Measurements from ENCODE around the gene SORCS2.

The SORCS2 gene

DNA sequence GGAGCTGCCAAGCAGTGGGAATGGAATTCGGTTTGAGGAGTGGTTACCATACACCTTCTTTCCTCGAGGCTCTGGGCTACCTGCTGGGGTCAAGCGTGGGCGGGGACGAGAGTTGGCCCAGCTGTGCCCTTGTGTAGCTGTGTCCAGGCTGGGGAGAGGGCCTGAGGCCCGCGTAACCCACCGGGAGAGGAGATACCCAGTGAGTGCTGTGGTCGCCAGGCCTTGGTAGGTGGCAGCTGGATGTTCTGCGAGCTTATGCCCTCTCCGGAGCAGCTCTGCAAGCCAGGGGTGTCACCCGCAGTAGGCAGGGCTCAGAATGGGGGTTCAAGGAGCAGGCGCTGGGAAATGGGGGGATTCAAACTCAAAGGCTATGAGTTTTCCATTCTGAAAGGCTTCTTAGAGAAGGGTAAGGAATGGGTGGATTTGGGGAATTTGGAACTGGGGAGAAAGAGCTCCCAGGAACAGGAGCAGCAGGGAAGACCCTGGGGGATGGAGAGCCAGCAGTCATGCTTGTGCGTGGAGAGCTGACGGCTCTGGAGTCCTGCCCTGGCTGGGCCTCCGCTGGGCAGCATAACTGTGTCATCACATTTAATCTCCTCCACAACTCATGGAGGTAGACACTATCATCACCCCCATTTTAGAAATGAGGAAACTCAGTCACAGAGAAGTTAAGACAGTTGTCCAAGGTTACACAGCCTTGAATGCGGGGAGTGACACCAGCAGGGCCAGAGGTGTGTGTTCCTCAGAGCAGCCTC is 117.5 kb downstream of the SORCS2 start:
- DNase-seq, result no peak

DNA sequence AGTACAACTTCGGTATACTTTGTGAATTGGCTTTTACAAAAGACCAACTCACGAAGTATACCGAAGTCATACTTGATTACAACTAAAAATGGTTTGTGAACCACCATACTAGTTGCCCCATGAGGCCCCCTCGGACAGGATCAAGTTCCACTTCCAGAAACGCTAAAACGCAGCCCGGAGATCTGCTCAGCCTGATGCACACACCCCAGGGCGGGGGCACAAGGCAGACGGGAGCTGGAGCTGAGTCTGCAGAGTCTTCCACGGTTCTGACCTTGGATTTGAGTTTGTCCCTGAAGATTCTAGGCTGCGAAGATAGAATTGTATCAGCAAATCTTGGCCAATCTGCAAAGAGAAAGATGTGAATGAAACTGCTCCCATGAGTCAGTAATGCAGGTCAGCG is 118.1 kb downstream of the SORCS2 start:
- no peak for DNase-seq

DNA sequence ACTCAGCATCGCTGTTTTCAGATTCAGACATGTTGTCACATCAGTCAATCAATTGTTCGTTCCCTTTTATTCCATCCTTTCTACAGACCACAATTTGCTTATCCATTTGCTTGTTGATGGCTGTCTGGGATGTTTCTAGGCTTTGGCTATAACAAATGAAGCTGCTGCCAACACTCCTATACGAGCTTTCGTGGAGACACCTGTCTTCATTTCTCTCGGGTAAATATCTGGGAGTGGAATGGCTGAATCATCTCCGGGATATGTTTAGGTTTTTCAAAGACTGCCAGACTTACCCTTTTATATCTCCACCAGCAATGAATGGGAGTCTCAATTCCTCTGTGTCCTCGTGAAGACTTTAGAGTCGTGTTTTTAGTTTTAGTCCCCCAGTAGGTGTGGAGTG is 118.9 kb downstream of the SORCS2 start:
- DNase-seq, result no peak

DNA sequence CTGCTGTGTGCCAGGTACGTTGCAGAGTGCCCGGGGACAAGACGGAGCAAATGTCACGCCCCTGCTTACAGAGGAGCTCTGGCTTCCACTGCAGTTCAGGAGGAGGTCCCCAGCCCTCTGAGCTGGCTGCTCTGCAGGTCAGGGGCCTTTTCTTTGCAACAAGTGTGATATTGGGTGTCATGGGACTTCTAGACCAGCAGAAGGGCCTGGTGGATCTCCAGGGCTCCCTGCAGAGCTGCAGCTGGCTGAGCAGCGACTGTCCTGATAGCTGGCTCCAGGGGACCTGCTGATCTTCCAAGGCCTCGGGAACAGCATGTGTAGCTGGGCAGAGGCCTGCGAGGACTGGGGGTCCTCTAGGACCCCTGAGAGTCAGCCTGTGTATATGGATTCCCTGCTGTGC is 120.4 kb downstream of the SORCS2 start:
- no peak for DNase-seq

DNA sequence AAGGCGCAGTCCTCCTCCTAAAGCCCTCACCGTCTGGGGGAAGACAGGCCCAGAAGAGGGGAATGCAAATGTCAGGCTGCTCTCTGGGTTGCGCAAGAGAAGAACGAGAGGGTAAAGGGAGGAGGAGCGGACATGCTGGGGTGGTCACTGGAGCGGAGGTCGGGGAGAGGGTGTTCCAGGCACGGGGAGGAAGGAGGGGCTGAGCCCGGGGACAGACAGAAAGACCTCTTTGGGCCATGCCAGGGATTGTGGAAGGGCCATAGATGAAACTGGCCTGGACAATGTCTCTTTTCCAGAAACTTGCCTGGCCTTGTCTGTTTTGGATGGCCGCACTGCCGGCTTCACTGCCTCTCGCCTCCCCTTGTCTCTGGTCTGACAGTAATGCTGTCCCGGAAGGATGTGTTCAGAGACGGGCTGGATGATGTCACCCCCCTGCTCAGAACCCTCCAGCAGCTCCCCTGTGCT is 121.0 kb downstream of the SORCS2 start:
- no peak for DNase-seq

DNA sequence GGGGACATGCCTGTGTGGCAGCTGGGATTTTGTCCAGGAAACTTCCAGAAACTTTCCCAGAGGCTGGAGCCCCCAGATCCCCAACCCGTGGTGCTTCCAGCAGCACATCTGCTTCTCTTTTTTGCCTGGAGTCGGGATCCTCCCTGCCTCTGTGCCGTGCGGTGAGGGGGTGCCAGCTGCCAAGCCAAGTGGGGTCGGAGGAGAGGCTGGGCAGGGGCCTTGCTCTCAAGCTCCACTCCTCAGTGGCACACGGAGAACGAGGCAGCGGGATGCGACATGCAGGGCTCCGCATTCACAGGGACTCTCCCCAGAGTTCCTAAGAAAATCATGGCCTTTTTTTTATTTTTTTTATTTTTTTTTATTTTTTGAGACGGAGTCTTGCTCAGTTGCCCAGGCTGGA is 121.7 kb downstream of the SORCS2 start:
- no peak for DNase-seq

DNA sequence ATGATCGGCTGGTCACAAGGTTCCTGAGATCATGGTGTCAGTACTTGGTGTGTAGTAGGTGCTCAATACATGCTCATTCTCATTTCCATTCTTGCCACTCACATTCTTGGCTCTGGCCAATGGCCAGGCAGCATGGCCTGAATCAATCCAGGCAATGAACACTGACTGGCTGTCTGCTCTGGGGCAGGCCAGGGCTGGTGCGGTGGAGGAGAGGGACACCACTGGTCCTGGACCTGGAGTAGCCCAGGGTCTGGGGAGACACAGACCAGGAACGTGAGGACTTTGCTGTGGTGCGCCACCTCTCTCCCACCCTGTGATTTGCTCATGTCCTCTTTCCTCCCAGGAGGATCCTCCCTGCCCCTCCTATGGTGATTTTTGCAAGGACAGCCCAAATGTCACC is 122.9 kb downstream of the SORCS2 start:
- no peak for DNase-seq

DNA sequence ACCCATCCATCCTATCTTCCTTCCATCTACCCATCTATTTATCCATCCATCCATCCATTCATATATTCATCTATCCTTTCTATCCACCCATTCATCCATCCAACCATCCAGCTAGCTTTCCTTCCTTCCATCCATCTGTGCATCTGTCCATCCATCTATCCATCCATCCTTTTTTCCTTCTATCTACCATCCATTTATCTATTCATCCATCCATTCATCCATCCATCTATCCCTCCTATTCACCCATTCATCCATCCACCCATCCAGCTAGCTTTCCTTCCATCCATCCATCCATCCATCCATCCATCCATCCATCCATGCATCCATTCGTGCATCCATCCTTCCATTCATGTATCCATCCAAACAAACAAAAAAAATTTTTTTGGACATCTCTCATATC is 123.6 kb downstream of the SORCS2 start:
- no peak for DNase-seq

DNA sequence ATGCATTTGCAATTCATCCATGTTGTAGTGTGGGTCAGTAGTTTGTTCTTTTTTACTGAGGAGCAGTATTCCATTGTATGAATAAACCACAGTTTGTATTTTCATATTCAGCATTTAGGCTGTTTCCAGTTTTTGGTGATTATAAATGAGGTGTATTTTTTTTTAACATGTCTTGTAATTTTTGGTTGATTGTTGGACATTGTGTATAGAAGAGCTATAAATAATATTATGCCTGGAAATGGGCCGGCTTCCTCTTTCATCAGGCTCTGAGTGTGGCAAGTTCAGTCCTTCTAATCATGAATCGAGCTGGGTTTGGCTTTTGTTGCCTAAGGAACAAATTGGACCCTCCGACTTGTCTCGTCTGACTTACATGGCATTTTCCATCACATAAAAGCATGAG is 126.7 kb downstream of the SORCS2 start:
- no peak for DNase-seq

DNA sequence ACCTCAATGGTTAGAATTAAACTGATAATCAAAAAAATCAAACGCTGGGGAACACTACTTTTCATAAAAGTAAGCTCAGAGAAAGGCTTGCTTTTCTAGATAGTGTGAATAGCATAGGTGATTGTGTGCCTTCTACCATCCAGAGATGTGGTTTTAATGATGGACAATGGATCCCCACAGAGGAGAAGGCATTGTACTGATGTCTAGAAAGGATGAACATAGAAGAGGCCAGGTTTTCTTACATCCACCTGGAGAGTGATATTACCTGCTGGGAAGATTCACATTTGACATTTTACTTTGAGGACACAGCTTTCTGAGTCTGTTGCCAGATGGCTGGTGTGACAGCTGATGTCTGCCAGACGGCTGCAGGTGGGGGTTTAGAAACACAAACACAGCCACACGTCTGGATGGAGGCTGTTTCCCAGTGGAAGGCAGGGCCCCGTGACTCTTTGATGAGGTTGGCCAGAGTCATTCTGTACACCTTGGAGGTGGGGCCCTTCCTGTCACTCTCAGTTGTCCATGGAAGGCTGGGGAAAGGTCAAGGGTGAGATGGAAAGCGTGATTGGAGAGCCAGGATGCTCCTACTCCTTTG is 128.0 kb downstream of the SORCS2 start:
- DNase-seq, result no peak

DNA sequence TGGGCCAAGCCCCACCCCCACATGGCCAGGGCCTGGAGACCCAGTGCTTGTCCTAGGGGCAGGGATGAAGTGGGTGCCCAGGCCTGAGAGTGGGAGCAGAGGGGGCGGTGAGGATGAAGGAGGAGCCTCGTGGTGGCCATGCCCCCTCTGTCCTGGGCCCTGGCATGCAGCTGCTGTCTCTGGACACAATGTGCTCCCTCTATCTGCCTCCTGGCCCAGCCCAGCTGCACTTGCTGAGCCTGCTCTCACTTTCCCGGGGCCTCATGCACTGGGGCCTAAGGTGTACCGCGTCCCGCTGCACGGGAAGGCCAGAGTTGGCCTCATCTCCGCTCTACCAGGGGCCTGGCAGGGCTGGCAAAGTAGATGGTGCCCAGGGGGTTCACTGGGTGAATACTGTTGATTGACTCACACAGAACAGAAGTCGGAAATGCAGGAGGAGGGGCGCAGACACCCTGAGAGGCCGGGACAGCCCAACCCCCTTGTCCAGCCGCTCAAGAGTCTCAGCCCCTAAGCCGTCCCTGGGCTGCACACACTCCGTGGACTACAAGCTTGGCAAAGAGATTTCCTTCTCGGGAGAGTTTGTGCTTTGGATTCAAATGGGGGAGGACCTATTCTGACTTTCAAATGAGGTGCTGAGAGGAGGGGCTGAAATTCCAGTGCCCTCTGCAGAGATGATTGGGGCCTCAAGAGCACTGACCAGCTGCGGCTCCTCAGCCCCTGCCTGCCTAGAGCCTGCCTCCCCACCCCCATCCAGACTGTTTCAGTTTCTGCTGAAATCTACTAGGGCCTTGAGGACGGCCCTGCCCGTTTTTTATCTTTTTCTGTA is 130.0 kb downstream of the SORCS2 start:
- DNase-seq, result no peak

DNA sequence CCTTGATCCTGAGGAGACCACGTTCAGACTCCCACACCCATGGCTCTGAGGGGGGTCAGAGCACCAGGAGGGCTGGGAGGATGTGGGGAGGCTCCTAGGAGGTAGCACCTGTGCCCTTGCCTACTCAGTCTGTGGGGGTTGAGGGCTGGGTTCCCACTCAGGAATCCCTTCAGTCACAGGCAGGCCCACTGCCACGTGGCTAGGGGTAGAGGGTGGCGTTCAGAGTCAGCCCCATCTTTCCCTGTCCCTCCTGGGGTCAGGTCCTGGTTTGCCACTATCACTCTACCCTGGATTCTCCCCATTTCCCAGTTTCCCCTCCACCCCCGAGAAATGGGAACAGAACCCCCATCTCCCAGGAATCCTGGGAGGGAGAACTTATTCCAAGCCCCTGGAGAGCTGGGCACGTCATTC is 131.1 kb downstream of the SORCS2 start:
- no peak for DNase-seq

DNA sequence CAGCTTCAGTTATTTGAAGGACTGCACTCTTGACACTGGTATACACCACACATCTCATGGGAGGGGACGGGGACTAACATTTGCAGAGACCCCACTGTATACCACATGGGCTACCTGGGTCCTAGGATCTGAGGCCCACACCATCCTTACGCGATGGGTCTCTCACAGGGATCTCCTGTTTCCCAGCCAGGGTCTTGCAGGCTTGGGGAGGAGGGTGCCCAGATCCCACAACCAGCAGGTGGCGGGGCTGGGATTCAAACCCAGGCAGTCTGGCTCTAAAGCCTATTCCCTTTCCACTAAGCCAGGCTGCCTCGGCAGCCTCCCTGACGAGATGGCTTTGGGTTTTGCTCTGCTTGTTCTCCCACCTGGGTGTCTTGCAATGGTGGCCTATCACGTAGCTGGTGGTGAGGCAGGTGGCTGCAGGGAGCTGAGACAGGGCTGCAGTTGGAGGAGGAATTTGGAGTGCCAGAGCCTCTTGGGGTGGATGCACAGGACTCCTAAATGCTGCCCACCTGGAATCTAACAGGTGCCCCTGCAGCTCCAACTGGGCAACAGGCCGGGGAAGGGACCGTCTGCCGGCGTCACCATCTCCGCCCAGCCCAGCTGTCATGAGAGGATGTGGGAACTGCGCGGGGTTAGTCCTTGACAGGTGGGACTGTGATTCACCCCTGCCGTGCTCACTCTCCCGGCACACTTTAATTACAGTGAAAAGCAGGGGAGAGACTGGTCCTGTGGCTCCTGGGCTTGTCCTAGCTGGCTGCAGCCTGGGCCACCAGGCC is 131.7 kb downstream of the SORCS2 start:
- no peak for DNase-seq

DNA sequence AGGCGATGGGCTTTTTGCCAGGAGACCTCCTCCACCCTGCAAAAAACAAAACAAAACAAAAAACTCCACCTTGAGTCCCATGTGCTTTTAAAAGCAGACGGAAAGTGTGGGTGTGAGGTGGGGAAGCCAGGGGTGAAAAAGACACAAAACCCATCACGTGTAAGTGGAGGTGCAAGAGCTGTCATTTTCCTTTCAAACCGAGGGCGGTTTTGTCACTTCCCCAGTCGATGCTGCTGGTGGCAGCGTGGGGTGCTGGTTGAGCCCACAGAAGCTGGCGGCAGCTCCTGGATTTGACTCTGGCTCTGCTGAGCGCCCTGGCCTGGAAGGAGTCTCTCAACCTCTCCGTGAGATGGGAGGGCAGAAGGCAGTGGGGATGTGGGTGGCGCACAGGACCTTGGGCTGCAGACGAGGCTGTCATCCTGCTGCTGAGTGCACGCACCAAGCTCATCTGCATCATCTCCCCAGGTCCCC is 132.3 kb downstream of the SORCS2 start:
- no peak for DNase-seq

DNA sequence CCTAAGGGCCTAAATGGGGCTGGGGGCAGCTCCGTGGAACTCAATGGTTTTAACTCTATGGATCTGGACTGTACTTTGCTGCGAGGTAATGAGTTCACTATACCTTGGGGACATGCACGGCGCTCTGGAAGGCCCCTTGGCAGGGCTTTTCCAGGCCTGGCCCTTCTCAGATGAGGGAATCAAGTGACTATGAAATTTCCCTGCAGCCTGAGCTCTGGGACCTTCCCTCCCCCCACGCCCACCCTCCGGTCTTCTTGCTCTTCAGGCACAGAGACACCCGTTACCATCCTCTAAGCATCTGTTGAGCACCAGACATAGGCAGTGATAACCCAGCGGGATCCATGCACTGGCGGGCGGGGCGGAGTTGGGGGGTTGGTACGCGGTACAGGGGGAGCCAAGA is 133.2 kb downstream of the SORCS2 start:
- no peak for DNase-seq

DNA sequence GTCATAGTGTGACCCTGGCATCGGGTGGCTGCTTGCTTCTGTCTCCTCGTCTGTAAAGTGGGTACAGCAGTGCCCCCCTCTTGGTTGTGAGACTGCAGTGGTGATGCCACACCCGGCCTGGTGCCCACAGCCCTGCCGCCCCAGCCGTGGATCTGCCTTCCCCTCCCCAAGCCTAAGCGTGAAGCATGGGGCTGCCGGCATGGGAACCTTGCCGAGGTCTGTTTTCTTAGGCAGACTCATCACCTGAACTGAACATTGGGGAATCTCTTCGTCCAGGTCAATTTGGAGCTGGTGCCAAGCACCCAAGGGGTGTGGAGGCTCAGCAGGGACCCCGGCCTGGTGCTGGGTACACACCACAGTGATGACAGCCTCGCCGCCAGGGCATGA is 134.0 kb downstream of the SORCS2 start:
- no peak for DNase-seq

DNA sequence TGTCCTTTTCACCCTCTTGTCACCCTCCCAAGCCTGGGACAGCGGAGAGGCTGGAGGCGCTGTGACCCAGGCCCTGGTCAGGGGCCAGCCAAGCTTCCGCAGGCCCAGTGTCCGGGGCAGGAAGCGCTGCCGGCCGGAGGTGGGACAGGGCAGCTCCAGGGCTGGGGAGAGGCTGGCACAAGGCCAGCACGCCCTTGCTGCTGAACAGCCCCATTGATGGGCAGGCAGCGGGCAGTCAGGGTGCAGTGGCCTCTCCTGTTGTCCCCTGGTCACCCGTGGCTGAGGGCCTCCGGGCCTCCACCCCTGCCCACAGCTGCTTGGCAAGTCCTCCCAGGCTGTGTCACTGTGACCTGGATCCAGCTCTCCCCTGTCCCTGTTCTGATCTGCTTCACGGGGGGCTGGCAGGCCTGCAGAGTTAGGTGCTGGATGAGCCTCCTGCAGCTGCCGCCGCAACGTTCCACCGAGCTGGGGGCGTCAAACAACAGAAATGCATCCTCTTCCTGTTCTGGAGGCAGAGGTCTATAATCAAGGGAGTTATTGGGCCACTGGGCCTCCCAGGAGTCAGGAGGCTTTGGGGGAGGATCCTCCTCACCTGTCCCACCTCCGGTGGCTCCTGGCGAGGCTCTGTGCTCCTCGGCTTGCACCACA is 134.5 kb downstream of the SORCS2 start:
- no peak for DNase-seq

DNA sequence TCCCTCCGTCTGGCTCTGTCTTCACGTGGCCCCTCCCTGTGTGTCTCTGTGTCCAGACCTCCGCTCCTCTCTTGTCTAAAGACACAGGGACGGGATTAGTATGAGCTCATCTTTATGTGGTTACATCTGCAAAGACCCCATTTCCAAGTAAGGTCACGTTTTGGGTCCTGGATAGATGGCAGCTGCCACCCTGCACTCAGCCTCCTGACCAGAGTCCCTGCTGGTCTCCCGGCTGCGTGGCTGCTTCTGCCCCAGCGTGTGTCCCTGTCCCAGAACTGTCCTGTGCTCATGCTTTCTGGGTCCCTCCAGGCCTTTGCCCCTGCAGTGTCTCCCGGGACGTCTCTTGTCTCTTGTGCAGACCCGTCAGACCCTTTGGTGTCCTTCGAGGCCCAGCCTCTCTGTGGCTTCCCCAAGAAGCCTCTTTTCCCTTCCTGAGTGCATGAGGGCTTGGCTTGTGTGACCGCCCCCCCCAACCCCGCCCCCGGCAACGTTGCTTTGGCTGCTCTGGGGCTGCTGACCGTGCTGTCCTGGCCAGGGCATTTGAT is 135.1 kb downstream of the SORCS2 start:
- DNase-seq, result no peak

DNA sequence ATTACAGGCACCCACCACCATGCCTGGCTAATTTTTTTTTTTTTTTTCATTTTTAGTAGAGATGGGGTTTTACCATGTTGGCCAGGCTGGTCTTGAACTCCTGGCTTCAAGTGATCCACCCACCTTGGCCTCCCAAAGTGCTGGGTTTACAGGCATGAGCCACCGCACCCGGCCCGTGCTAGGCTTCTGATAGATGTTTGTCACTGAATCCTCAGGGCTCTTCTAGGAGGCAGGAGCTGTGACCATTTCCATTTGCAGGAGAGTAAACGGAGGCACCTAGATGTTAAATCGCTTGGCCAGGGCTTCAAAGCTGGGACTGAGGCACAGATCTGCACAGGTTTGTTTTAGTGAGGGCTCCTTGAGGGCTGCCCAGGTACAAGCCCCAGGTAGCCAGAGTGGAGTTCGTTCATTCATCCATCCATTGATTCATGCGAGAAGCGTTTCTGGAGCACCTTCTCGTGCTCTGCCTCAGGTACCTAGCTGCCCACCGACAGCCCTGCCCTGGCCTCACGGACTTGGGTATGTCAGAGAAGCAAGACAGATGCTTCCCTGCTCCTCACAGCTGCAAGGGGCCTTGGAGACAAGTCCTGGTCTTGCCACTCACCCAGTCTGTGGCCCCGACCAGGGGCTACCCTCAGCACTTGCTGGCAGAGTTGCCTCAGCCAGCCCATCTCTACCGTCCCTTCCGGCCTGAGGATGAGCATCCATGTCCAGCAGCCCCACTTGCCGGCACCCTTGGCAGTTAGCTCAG is 136.0 kb downstream of the SORCS2 start:
- no peak for DNase-seq

DNA sequence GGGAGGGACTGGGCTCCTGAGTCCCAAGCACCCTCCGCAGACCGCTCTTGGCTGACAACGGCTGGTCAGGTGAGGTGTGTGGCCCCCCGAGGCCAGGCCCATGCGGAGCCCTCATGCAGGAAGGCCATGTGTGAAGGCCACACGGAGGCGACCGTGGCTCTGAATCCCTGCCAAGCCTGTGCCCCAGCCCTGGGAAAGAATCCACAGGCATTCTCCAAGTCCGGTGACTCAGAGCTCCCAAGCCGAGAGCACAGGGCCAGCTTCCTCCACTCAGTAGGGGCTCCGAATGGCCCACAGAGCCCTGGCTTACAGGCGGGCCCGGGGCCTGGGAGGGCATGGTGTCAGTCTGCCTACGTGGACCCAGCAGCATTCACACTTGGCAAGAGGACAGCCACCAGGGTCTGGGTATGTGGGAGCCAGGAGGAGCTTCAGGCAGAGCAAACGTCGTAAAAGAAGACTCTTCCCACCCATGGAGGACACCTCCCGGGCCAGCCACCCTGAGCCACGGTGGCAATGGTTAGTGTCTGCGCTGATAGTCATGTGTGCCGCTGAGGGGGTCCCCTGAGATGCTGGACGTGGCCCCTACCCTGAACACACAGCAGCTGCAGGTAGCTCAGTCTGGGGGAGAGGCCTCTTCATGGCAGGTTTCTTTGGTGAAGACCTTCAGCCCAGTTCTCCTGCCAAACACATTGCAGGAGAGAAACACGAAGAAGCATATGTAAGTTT is 136.7 kb downstream of the SORCS2 start:
- DNase-seq, result no peak
